Measurements from ENCODE around the gene ELMO3. TPM values are rescaled to one million over a fixed set of nuclear protein-coding genes. Genes with fewer than 3 reads are reported as not detected.

ELMO3 gene
- total and polyA plus RNA-seq, 4 donors, result 1.7 to 3.8 (median 3.1) TPM

DNA sequence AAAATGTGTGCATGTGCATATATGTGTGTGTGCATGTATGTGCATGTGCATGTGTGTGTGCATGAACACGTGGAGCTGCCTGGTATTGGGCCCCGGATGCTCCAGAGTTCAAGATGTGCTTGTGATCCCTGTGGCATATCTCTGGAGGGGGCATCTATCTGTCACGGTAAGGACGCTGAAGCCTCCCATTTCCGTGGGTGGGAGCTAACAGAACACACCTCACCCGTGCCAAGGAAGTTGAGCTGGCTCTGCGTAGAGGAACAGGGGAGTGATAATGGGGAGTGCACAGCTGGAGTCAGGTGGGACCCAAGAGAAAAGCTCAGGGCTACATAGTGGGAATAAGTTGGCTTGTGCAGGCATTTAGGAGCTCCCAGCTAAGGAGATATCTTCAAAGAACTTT lies 12.7 kb downstream of the ELMO3 start:
- 95% methylated on average over 7 of the region's 7 CpGs for WGBS
- Histone ChIP-seq H3K9me3 (ENCODE audit: control insufficient read depth in 4 of 4, low read length in 3 of 4) (no peaks in the 10 kb centered on the region), H3K9ac (ENCODE audit: low read depth in 1 of 2, low read length in 2 of 2) (no peak overlapping the region), H3K4me3 (ENCODE audit: low read depth in 1 of 3, low read length in 3 of 3) (no peak overlapping the region), H3K27me3 (ENCODE audit: control insufficient read depth in 4 of 4, insufficient read depth in 4 of 4, low read length in 3 of 4) (no peaks in the 10 kb centered on the region), H3K36me3 (ENCODE audit: control insufficient read depth in 4 of 4, insufficient read depth in 3 of 4, low read depth in 1 of 4, low read length in 3 of 4) (no peaks in the 10 kb centered on the region), H3K27ac (ENCODE audit: low read depth in 1 of 2, low read length in 2 of 2) (no peak overlapping the region), H3K4me1 (ENCODE audit: control insufficient read depth in 4 of 4, insufficient read depth in 4 of 4, low read length in 3 of 4) (peaks cover 16 to 40% (median 35%) of the 10 kb centered on the region in 4 donors)
- no peak for DNase-seq (ENCODE audit: low spot score)
- TF ChIP-seq MAX (IDR thresholded peaks at IDR 0.05), result no peak
- TF ChIP-seq, protein P1, sequence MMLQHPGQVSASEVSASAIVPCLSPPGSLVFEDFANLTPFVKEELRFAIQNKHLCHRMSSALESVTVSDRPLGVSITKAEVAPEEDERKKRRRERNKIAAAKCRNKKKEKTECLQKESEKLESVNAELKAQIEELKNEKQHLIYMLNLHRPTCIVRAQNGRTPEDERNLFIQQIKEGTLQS (IDR thresholded peaks at IDR 0.05), result no peak
- no peak for TF ChIP-seq SP1 (IDR thresholded peaks at IDR 0.05)
- no peak for TF ChIP-seq HNF4G (IDR thresholded peaks at IDR 0.05)
- no peak for TF ChIP-seq CTCF (IDR thresholded peaks at IDR 0.05; ENCODE audit: low read depth, low read length, missing input control)
- TF ChIP-seq ZBTB33 (IDR thresholded peaks at IDR 0.05), result no peak
- no peak for TF ChIP-seq REST (IDR thresholded peaks at IDR 0.05)
- no peak for TF ChIP-seq FOXA2 (IDR thresholded peaks at IDR 0.05)
- no peak for TF ChIP-seq RXRA (IDR thresholded peaks at IDR 0.05)
- no peak for TF ChIP-seq TAF1 (conservative IDR thresholded peaks at IDR 0.05)
- no peak for TF ChIP-seq RAD21 (IDR thresholded peaks at IDR 0.05)
- no peak for TF ChIP-seq NR2F2 (IDR thresholded peaks at IDR 0.05)
- no peak for TF ChIP-seq YY1 (IDR thresholded peaks at IDR 0.05)
- no peak for TF ChIP-seq EGR1 (IDR thresholded peaks at IDR 0.05; ENCODE audit: low read depth in 2 of 2)
- TF ChIP-seq FOXA1 (IDR thresholded peaks at IDR 0.05), result no peak
- TF ChIP-seq GABPA (IDR thresholded peaks at IDR 0.05 in 1 of 2, conservative IDR thresholded peaks at IDR 0.05 in 1 of 2), result no peak
- no peak for TF ChIP-seq HNF4A (conservative IDR thresholded peaks at IDR 0.05)

DNA sequence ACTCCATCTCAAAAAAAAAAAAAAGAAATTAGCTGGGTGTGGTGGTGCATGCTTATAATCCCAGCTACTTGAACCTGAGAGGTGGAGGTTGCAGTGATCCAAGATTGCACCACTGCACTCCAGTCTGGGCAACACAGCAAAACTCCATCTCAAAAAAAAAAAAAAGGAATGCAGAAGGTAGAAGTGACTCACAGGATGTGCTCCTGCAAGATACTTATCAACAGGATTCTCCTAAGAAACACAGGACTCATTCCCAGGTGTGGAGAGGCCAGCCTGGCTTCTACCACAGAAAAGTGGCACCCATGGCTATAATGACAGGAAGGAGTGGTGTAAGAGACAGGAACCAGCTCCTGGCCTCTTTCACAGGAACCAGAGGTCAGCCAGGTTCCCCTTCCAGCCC lies 13.8 kb downstream of the ELMO3 start:
- no peaks in the 10 kb centered on the region for H3K36me3 ChIP-seq (ENCODE audit: control insufficient read depth in 4 of 4, insufficient read depth in 3 of 4, low read depth in 1 of 4, low read length in 3 of 4)
- no peak overlapping the region for H3K27ac ChIP-seq (ENCODE audit: low read depth in 1 of 2, low read length in 2 of 2)
- peaks cover 16 to 49% (median 36%) of the 10 kb centered on the region in 4 donors for H3K4me1 ChIP-seq (ENCODE audit: control insufficient read depth in 4 of 4, insufficient read depth in 4 of 4, low read length in 3 of 4)
- no peaks in the 10 kb centered on the region for H3K27me3 ChIP-seq (ENCODE audit: control insufficient read depth in 4 of 4, insufficient read depth in 4 of 4, low read length in 3 of 4)
- no peak overlapping the region for H3K9ac ChIP-seq (ENCODE audit: low read depth in 1 of 2, low read length in 2 of 2)
- no peak for DNase-seq (ENCODE audit: low spot score)
- no peak for TF ChIP-seq CTCF (IDR thresholded peaks at IDR 0.05; ENCODE audit: low read depth, low read length, missing input control)
- no peak for TF ChIP-seq HNF4A (conservative IDR thresholded peaks at IDR 0.05)
- no peak for TF ChIP-seq FOXA1 (IDR thresholded peaks at IDR 0.05)
- H3K9me3 ChIP-seq (ENCODE audit: control insufficient read depth in 4 of 4, low read length in 3 of 4), result no peaks in the 10 kb centered on the region
- no peak overlapping the region for H3K4me3 ChIP-seq (ENCODE audit: low read depth in 1 of 3, low read length in 3 of 3)
